SK-MEL-5 (cell line): Measurements from ENCODE around the gene PSG11. TPM values are rescaled to one million over a fixed set of nuclear protein-coding genes. Genes with fewer than 3 reads are reported as not detected.
"Not testable (repeated sequence)": the region's sequence is repeated elsewhere in the genome, so short reads cannot be mapped to it uniquely, and the experiment has no call there.

Source experiments
- DNase-seq: peaks from one replicate; pipeline ENCODE4 v3.0.0-alpha.2; 2016; ENCODE audit warnings: low read depth, low spot score
- in situ Hi-C: cut with HindIII; loops from 2 replicates; pipeline ENCODE4 v1.10.0; 2016; ENCODE audit warnings: low sequenced_read_pairs, high pct_unique_total_duplicates, low pct_unique_long_range_greater_than_20kb
- polyA plus RNA-seq, 2 experiments: library from polyadenylated mRNA; depleted of rRNA; stranded (reverse); fragments of >200 nt; gene quantifications; 2 replicates each; pipeline ENCODE4 v1.2.3, GENCODE V29; 2015
- total RNA-seq: library from RNA; depleted of rRNA; stranded (reverse); fragments of >200 nt; shearing (Covaris generic); gene quantifications from 2 replicates; pipeline ENCODE4 v1.2.3, GENCODE V29; 2014; rRNA removed

PSG11 gene
- total RNA-seq: 2.0 TPM in 1 of 2 replicates, not detected in the other
- polyA plus RNA-seq (2015; cell fraction: cytosol; rRNA removed): not detected in 2 replicates
- not detected in 2 replicates for polyA plus RNA-seq (2015; cell fraction: nucleus; rRNA removed)

- in situ Hi-C loops, DNase-seq: not testable (repeated sequence)
These were observed at the start of gene PSG11 for GRCh38 chr19:43026369-43026768. TSS of gene PSG11 (minus strand) at chr19:43026469. CDS start at chr19:43026372, 97 bp downstream.

- DNase-seq, in situ Hi-C loops: not testable (repeated sequence)
These were observed 36.1 kb upstream of the PSG11 start for GRCh38 chr19:43062418-43062817.

- in situ Hi-C loops, DNase-seq: not testable (repeated sequence)
These were observed 35.1 kb upstream of the PSG11 start for GRCh38 chr19:43061326-43061725.

GRCh38 chr19:43060254-43060653, 34.0 kb upstream of the PSG11 start:
- DNase-seq: not testable (repeated sequence)

GRCh38 chr19:43059482-43059881, 33.2 kb upstream of the PSG11 start:
- in situ Hi-C loops, DNase-seq: not testable (repeated sequence)

More at GRCh38 chr19:43060254-43060653, 34.0 kb upstream of the PSG11 start:
- in situ Hi-C loops: not testable (repeated sequence)

GRCh38 chr19:43058440-43058839, 32.2 kb upstream of the PSG11 start:
- in situ Hi-C loops, DNase-seq: not testable (repeated sequence)

- DNase-seq, in situ Hi-C loops: not testable (repeated sequence)
These were observed 21.7 kb upstream of the PSG11 start for GRCh38 chr19:43047966-43048365.

GRCh38 chr19:43046578-43046977, 20.3 kb upstream of the PSG11 start:
- DNase-seq, in situ Hi-C loops: not testable (repeated sequence)

GRCh38 chr19:43043492-43044180, 17.4 kb upstream of the PSG11 start:
- in situ Hi-C loops, DNase-seq: not testable (repeated sequence)

- in situ Hi-C loops: not testable (repeated sequence)
- peak; percentile 55 for DNase-seq
These were observed 5.4 kb upstream of the PSG11 start for GRCh38 chr19:43031645-43032044.

GRCh38 chr19:43028866-43029265, 2.6 kb upstream of the PSG11 start:
- in situ Hi-C loops: no loop called here
- no peak for DNase-seq

- DNase-seq: peak; percentile 20
- in situ Hi-C loops: not testable (repeated sequence)
These were observed 1.7 kb upstream of the PSG11 start for GRCh38 chr19:43027985-43028384.

GRCh38 chr19:43027061-43027460, 792 bp upstream of the PSG11 start:
- in situ Hi-C loops, DNase-seq: not testable (repeated sequence)

- peak; percentile 22 for DNase-seq
- in situ Hi-C loops: not testable (repeated sequence)
These were observed 4.2 kb downstream of the PSG11 start for GRCh38 chr19:43022098-43022497.

GRCh38 chr19:43021629-43022028, 4.6 kb downstream of the PSG11 start:
- DNase-seq, in situ Hi-C loops: not testable (repeated sequence)

GRCh38 chr19:43019588-43019987, 6.7 kb downstream of the PSG11 start:
- DNase-seq: peak; percentile 11
- in situ Hi-C loops: not testable (repeated sequence)

GRCh38 chr19:43005841-43006240, 20.4 kb downstream of the PSG11 start:
- in situ Hi-C loops, DNase-seq: not testable (repeated sequence)

GRCh38 chr19:43004846-43005245, 21.4 kb downstream of the PSG11 start:
- DNase-seq, in situ Hi-C loops: not testable (repeated sequence)

- in situ Hi-C loops, DNase-seq: not testable (repeated sequence)
These were observed 22.6 kb downstream of the PSG11 start for GRCh38 chr19:43003634-43004033.
